DMS 273 treated with DMSO at 0.1 percent for 48 hours (cell line): Measurements from ENCODE around the gene ME1.
"Not testable (repeated sequence)": the region's sequence is repeated elsewhere in the genome, so short reads cannot be mapped to it uniquely, and the experiment has no call there.

Source experiments
- DNase-seq: peaks from one replicate; lab custom pipeline; 2025; lab: John Stamatoyannopoulos, UW

The ME1 gene

GRCh38 chr6:83256719-83257118 is 174.1 kb downstream of the ME1 start:
- not testable (repeated sequence) for DNase-seq

GRCh38 chr6:83252719-83253118 is 178.1 kb downstream of the ME1 start:
- no peak for DNase-seq

- DNase-seq: no peak
These were observed 180.6 kb downstream of the ME1 start for GRCh38 chr6:83250235-83250634.

GRCh38 chr6:83247471-83247870 is 183.4 kb downstream of the ME1 start:
- DNase-seq: no peak

GRCh38 chr6:83231146-83231545 is 199.7 kb downstream of the ME1 start:
- no peak for DNase-seq

GRCh38 chr6:83226517-83226916 is 204.3 kb downstream of the ME1 start:
- no peak for DNase-seq

GRCh38 chr6:83221889-83222479 is 208.9 kb downstream of the ME1 start:
- DNase-seq: peak; percentile 40

- DNase-seq: no peak
These were observed 209.6 kb downstream of the ME1 start for GRCh38 chr6:83221276-83221675.

- no peak for DNase-seq
These were observed 210.7 kb downstream of the ME1 start for GRCh38 chr6:83220121-83220520.

- DNase-seq: peak; percentile 45
These were observed 212.2 kb downstream of the ME1 start for GRCh38 chr6:83218646-83219045.

GRCh38 chr6:83216806-83217205 is 214.0 kb downstream of the ME1 start:
- DNase-seq: no peak

GRCh38 chr6:83215131-83216047 is 215.5 kb downstream of the ME1 start:
- DNase-seq: peak; percentile 64

- DNase-seq: no peak
These were observed 228.8 kb downstream of the ME1 start for GRCh38 chr6:83202031-83202430.

GRCh38 chr6:83199863-83200225 is 231.0 kb downstream of the ME1 start:
- no peak for DNase-seq

GRCh38 chr6:83199173-83199862 is 231.5 kb downstream of the ME1 start:
- no peak for DNase-seq

GRCh38 chr6:83198486-83199172 is 232.2 kb downstream of the ME1 start:
- DNase-seq: no peak

- DNase-seq: no peak
These were observed 236.9 kb downstream of the ME1 start for GRCh38 chr6:83193747-83194566.

GRCh38 chr6:83192871-83193746 is 237.7 kb downstream of the ME1 start, which contains the start of the genes PGM3 and RWDD2A:
Gene PGM3, minus strand, starts transcription at chr6:83193265. Its CDS starts 2,253 bp downstream, at chr6:83191012.
Gene RWDD2A, plus strand, starts transcription at chr6:83193357. Its CDS starts 1,095 bp downstream, at chr6:83194452.
- DNase-seq: peak; percentile 60

- DNase-seq: no peak
These were observed 238.4 kb downstream of the ME1 start for GRCh38 chr6:83192456-83192855.

- not testable (repeated sequence) for DNase-seq
These were observed 238.9 kb downstream of the ME1 start for GRCh38 chr6:83191974-83192373.
